ENCODE data around the gene TMEM184C. TPM values are rescaled to one million over a fixed set of nuclear protein-coding genes. Genes with fewer than 3 reads are reported as not detected.

TMEM184C gene
- total RNA-seq, result 10 to 100 TPM; 19.2 to 26.3 (median 23.3) TPM
- 1 to 10 TPM; 2.9 to 5.0 (median 4.0) TPM for polyA plus RNA-seq
- long read RNA-seq, donor 1, full-length matches to known transcripts, result 3 of 3 reads
- long read RNA-seq, donor 1, partial matches to known transcripts, result 0 of 3 reads
- long read RNA-seq, donor 1, other reads (novel, unspliced or antisense), result 0 of 3 reads
- long read RNA-seq, donor 2, full-length matches to known transcripts, result 1 of 1 reads
- long read RNA-seq, donor 2, partial matches to known transcripts, result 0 of 1 reads
- long read RNA-seq, donor 2, other reads (novel, unspliced or antisense), result 0 of 1 reads

DNA sequence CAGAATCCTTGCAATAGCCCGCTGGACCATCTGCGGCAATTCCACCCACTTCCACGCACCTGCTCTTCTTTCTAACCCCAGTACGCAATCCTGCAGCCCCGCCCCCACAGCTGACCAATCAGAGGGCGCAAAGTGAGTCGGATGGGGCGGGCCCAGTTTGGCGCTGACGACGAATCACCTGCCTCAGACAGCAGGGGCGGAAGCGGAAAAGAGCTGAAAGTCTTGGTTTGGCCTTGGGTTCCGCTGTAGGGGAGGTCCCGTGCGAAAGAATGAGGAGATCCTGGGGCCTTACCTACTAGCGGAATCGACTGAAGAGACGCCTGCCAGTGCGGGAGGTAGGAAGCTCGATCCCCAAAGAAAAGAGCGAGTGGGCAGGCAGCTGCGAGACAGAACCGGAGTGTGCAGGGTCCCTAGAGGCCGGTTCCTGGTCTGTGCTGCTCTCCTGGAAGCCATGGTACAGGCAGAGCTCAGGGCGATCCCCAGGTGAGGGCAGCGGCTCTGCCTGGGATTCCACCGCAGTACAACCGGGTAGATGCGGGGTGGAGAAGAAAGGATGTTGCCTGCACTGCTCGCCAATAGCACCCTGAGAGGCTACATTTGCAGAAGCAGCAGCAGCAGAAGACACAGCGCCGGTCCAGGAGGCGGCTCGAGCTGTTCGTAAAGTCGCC is at the start of gene TMEM184C:
Gene TMEM184C (plus strand): TSS at position 225 of the 668 bp plus-strand sequence. CDS start 560 bp downstream, outside the sequence.
- no peaks in the 10 kb centered on the region for H3K9me3 ChIP-seq
- H3K27ac ChIP-seq, result peak within 1 kb of the TSS; percentile 82 to 92 (median 88)
- WGBS, 5 donors, result 0 to 1% (median 0%) methylated on average over 37 of the region's 37 CpGs
- H3K36me3 ChIP-seq, result peaks cover 0 to 21% (median 0%) of the 10 kb centered on the region in 6 donors
- peaks cover 28 to 57% (median 45%) of the 10 kb centered on the region in 6 donors for H3K4me1 ChIP-seq
- peak within 1 kb of the TSS; percentile 61 to 88 (median 84) for H3K4me3 ChIP-seq
- TF ChIP-seq, protein P1, sequence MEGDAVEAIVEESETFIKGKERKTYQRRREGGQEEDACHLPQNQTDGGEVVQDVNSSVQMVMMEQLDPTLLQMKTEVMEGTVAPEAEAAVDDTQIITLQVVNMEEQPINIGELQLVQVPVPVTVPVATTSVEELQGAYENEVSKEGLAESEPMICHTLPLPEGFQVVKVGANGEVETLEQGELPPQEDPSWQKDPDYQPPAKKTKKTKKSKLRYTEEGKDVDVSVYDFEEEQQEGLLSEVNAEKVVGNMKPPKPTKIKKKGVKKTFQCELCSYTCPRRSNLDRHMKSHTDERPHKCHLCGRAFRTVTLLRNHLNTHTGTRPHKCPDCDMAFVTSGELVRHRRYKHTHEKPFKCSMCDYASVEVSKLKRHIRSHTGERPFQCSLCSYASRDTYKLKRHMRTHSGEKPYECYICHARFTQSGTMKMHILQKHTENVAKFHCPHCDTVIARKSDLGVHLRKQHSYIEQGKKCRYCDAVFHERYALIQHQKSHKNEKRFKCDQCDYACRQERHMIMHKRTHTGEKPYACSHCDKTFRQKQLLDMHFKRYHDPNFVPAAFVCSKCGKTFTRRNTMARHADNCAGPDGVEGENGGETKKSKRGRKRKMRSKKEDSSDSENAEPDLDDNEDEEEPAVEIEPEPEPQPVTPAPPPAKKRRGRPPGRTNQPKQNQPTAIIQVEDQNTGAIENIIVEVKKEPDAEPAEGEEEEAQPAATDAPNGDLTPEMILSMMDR (IDR thresholded peaks at IDR 0.05 in 8 of 11, conservative IDR thresholded peaks at IDR 0.05 in 3 of 11), result peak in 5 of 11 experiments; percentile 8 to 43 (median 35)
- TF ChIP-seq POLR2A (IDR thresholded peaks at IDR 0.05) (peak in 1 of 3 donors; percentile 47), POLR2AphosphoS5 (IDR thresholded peaks at IDR 0.05) (peak; percentile 87 to 90 (median 88))
- no peaks in the 10 kb centered on the region for H3K27me3 ChIP-seq (replicated peaks in 1 of 7)
- intact Hi-C loops (cut with DNase I; ENCODE audit: low total_unique reads), result loop anchor here (5.0 kb wide), 1 partner anchor 65 kb away; the partner anchor contains the start of gene PRMT9
- DNase-seq, result peak; percentile 98

DNA sequence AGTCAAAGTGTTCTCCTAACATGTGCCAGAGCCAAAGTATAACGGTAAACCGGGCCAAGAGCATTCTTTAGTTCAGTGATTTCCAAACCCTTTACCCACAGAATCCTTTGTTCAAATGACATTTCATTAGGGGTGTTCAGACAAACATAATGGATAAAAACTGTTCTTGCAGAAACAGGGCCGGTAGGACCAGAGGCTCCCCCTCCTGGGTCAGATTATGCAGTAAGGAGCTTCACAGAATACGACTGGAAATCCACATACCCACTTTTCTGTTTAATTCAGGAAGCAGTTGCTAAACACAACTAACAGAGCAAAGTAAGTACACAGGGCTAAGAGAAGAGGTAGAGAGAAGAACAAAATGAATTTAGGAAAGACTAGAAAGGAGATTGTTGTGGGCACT is 46.6 kb upstream of the TMEM184C start:
- 61 to 73% (median 64%) methylated on average over 4 of the region's 4 CpGs for WGBS, 5 donors
- TF ChIP-seq POLR2AphosphoS5 (IDR thresholded peaks at IDR 0.05) (no peak), POLR2A (IDR thresholded peaks at IDR 0.05) (no peak)
- TF ChIP-seq, protein P1 (IDR thresholded peaks at IDR 0.05 in 8 of 11, conservative IDR thresholded peaks at IDR 0.05 in 3 of 11), result no peak
- intact Hi-C loops (cut with DNase I; ENCODE audit: low total_unique reads), result no loop called here

DNA sequence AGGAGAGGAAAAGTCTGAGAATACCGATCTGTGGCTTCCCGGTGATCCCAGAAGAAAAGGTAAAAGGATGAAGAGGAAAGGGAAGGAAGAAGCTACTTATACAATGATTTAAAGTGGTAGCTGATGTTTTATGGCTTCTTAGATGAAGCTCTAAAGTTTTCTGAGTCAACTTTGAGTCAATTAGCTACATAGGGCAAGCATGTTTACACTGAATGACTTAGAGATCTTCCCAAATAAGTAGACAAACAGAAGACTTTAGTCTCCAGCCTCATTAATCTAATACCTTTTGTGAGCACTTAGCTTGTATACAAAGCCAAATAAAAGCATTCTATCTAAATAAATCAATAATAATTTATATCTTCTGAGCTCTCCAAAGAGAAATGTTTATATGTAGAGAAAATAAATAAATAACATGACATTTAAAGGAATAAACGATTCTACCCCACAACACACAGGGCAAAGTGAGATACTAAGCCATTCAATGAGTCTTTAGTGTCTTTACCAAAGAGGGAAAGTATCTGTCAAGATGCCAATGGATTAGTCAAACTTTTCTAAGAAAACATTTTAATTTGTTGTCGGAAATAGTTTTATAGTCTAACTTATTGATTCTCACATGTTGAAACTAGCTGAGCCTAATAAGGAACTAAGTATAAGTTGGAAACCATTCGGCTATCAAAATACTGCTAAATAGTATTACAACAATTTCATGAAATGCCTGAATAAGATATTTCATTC is 46.0 kb upstream of the TMEM184C start:
- intact Hi-C loops (cut with DNase I; ENCODE audit: low total_unique reads), result no loop called here
- TF ChIP-seq POLR2AphosphoS5 (IDR thresholded peaks at IDR 0.05), result no peak
- H3K27ac ChIP-seq, result no peak overlapping the region
- DNase-seq, result no peak
- no peaks in the 10 kb centered on the region for H3K9me3 ChIP-seq
- H3K4me3 ChIP-seq, result no peak overlapping the region
- no peaks in the 10 kb centered on the region for H3K4me1 ChIP-seq
- H3K27me3 ChIP-seq (replicated peaks in 1 of 7), result peaks cover 0 to 5% (median 0%) of the 10 kb centered on the region in 7 donors
- no peaks in the 10 kb centered on the region for H3K36me3 ChIP-seq
- WGBS, 5 donors, result 62 to 73% (median 72%) methylated on average over 5 of the region's 5 CpGs

More for the DNA sequence above, 46.6 kb upstream of the TMEM184C start:
- no peak overlapping the region for H3K4me3 ChIP-seq
- no peaks in the 10 kb centered on the region for H3K36me3 ChIP-seq
- peaks cover 0 to 5% (median 0%) of the 10 kb centered on the region in 7 donors for H3K27me3 ChIP-seq (replicated peaks in 1 of 7)
- H3K9me3 ChIP-seq, result no peaks in the 10 kb centered on the region
- DNase-seq, result no peak
- H3K27ac ChIP-seq, result no peak overlapping the region
- no peaks in the 10 kb centered on the region for H3K4me1 ChIP-seq

DNA sequence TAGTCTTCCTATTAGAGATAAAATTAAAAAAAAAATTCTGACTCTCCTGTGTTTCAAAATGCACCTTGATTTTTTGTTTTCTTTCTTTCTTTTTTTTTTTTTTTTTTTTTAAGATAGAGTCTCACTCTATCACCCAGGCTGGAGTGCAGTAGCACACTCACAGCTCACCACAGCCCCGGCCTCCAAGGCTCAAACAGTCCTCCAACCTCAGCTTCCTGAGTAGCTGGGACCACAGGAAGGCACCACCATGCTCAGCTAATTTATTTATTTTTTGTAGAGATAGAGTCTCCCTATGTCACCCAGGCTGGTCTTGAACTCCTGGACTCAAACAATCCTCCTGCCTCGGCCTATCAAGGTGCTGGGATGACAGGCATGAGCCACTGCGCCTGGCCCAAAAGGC is 41.1 kb upstream of the TMEM184C start:
- TF ChIP-seq, protein P1 (IDR thresholded peaks at IDR 0.05 in 8 of 11, conservative IDR thresholded peaks at IDR 0.05 in 3 of 11), result no peak
- TF ChIP-seq POLR2AphosphoS5 (IDR thresholded peaks at IDR 0.05), result no peak
- TF ChIP-seq POLR2A (IDR thresholded peaks at IDR 0.05), result no peak
- H3K4me3 ChIP-seq, result no peak overlapping the region
- intact Hi-C loops (cut with DNase I; ENCODE audit: low total_unique reads), result no loop called here
- no peak for DNase-seq
- no peaks in the 10 kb centered on the region for H3K36me3 ChIP-seq
- peaks cover 0 to 5% (median 0%) of the 10 kb centered on the region in 7 donors for H3K27me3 ChIP-seq (replicated peaks in 1 of 7)
- 71 to 83% (median 73%) methylated on average over 3 of the region's 3 CpGs for WGBS, 5 donors
- H3K27ac ChIP-seq, result no peak overlapping the region
- no peaks in the 10 kb centered on the region for H3K4me1 ChIP-seq
- peaks cover 0 to 5% (median 0%) of the 10 kb centered on the region in 8 donors for H3K9me3 ChIP-seq
